Measurements from ENCODE around the gene ME2. TPM values are rescaled to one million over a fixed set of nuclear protein-coding genes. Genes with fewer than 3 reads are reported as not detected.

Gene ME2
- total RNA-seq, 1 experiment from 2014 or later, result 49.0 TPM

DNA sequence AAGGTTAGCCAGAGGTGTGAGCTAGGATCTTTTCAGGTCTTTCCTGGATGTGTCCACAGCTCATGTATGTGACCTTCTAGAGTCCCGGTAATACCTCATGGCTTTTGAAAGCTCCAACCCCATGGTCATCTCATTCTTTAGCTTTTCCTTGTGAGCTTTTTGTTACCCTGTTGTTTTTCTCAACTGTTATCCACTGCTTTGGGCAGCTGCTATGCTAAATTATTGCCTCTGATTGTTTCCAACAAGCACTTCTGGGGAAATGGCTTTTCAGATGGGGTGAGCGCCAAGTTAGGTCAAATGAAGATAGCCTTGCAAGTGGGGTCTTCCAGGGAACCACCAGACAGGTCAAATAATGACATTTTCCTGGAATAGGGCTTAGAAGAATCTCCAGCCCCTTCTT lies 27.9 kb downstream of the ME2 start:
- no peak overlapping the region for H3K27ac ChIP-seq (ENCODE audit: low read depth, low read length)
- CTCF ChIA-PET, result no interaction called here
- no peak overlapping the region for H3K4me2 ChIP-seq (ENCODE audit: low read length)
- H2AFZ ChIP-seq (ENCODE audit: low read depth, low read length, poor library complexity, severe bottlenecking), result no peak overlapping the region
- peaks cover 0 to 6% of the 10 kb centered on the region in 2 experiments; a peak in 2 of 4 replicates for H3K36me3 ChIP-seq (ENCODE audit: control insufficient read depth in 1 of 2, insufficient read depth in 2 of 2, low read length in 2 of 2)
- TF ChIP-seq, protein P1, sequence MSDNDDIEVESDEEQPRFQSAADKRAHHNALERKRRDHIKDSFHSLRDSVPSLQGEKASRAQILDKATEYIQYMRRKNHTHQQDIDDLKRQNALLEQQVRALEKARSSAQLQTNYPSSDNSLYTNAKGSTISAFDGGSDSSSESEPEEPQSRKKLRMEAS (IDR thresholded peaks at IDR 0.05), result no peak
- no peak for TF ChIP-seq ZFX (IDR thresholded peaks at IDR 0.05)
- TF ChIP-seq SIN3A (IDR thresholded peaks at IDR 0.05; ENCODE audit: low read depth), result no peak
- TF ChIP-seq, protein P2, sequence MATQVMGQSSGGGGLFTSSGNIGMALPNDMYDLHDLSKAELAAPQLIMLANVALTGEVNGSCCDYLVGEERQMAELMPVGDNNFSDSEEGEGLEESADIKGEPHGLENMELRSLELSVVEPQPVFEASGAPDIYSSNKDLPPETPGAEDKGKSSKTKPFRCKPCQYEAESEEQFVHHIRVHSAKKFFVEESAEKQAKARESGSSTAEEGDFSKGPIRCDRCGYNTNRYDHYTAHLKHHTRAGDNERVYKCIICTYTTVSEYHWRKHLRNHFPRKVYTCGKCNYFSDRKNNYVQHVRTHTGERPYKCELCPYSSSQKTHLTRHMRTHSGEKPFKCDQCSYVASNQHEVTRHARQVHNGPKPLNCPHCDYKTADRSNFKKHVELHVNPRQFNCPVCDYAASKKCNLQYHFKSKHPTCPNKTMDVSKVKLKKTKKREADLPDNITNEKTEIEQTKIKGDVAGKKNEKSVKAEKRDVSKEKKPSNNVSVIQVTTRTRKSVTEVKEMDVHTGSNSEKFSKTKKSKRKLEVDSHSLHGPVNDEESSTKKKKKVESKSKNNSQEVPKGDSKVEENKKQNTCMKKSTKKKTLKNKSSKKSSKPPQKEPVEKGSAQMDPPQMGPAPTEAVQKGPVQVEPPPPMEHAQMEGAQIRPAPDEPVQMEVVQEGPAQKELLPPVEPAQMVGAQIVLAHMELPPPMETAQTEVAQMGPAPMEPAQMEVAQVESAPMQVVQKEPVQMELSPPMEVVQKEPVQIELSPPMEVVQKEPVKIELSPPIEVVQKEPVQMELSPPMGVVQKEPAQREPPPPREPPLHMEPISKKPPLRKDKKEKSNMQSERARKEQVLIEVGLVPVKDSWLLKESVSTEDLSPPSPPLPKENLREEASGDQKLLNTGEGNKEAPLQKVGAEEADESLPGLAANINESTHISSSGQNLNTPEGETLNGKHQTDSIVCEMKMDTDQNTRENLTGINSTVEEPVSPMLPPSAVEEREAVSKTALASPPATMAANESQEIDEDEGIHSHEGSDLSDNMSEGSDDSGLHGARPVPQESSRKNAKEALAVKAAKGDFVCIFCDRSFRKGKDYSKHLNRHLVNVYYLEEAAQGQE (IDR thresholded peaks at IDR 0.05; ENCODE audit: low read depth), result no peak
- TF ChIP-seq SRF (IDR thresholded peaks at IDR 0.05; ENCODE audit: low read depth), result no peak
- no peak for TF ChIP-seq CBX3 (IDR thresholded peaks at IDR 0.05; ENCODE audit: low read depth)
- no peak for TF ChIP-seq FOSL1 (IDR thresholded peaks at IDR 0.05; ENCODE audit: low read depth)
- TF ChIP-seq POLR2A (IDR thresholded peaks at IDR 0.05; ENCODE audit: borderline replicate concordance, extremely low read depth, insufficient read depth, insufficient read length), result no peak
- TF ChIP-seq EGR1 (IDR thresholded peaks at IDR 0.05; ENCODE audit: low read depth), result no peak
- TF ChIP-seq, protein P3, sequence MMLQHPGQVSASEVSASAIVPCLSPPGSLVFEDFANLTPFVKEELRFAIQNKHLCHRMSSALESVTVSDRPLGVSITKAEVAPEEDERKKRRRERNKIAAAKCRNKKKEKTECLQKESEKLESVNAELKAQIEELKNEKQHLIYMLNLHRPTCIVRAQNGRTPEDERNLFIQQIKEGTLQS (IDR thresholded peaks at IDR 0.05), result no peak
- TF ChIP-seq ELF1 (IDR thresholded peaks at IDR 0.05; ENCODE audit: borderline replicate concordance, low read depth), result no peak
- no peak for TF ChIP-seq CTCF (IDR thresholded peaks at IDR 0.05 in 2 of 3, conservative IDR thresholded peaks at IDR 0.05 in 1 of 3; ENCODE audit: borderline replicate concordance in 1 of 3, insufficient read depth in 1 of 3, low read depth in 2 of 3, low read length in 2 of 3)
- TF ChIP-seq CEBPB (IDR thresholded peaks at IDR 0.05; ENCODE audit: low read depth), result no peak
- TF ChIP-seq SP1 (IDR thresholded peaks at IDR 0.05; ENCODE audit: low read depth), result no peak
- no peak for TF ChIP-seq YY1 (IDR thresholded peaks at IDR 0.05; ENCODE audit: extremely low read depth, insufficient replicate concordance, low read depth, low read length)
- no peak for TF ChIP-seq EZH2phosphoT487 (IDR thresholded peaks at IDR 0.05; ENCODE audit: borderline replicate concordance)
- TF ChIP-seq JUND (IDR thresholded peaks at IDR 0.05), result no peak
- POLR2A ChIA-PET, result no interaction called here
- no peaks in the 10 kb centered on the region for H3K9me2 ChIP-seq (ENCODE audit: insufficient read depth)
- H3K27me3 ChIP-seq (ENCODE audit: insufficient read depth, low read length), result no peaks in the 10 kb centered on the region
- BruUV-seq (replicated peaks), result no TSS peak
- ATAC-seq (no peak), DNase-seq (ENCODE audit: low read depth, low spot score) (no peak)
- no peaks in the 10 kb centered on the region for H3K79me2 ChIP-seq (ENCODE audit: insufficient read depth, low read length)
- no peak overlapping the region for H3K9ac ChIP-seq (ENCODE audit: low read length)
- intact Hi-C loops (cut with micrococcal nuclease), result no loop called here
- H4K20me1 ChIP-seq (ENCODE audit: insufficient read depth), result no peaks in the 10 kb centered on the region
- RAD21 ChIA-PET (ENCODE audit: low non-redundant PET in 1 of 2, low total read pairs in 2 of 2, uncharacterized antibody in 2 of 2, unreplicated experiment in 2 of 2), result no interaction called here
- no peaks in the 10 kb centered on the region for H3K4me1 ChIP-seq (ENCODE audit: control insufficient read depth in 1 of 2, insufficient read depth in 2 of 2, low read length in 2 of 2)
- no peak overlapping the region for H3K4me3 ChIP-seq (replicated peaks in 1 of 2; ENCODE audit: low read depth in 1 of 2, low read length in 2 of 2)
- no peaks in the 10 kb centered on the region for H3K9me3 ChIP-seq (ENCODE audit: control insufficient read depth in 1 of 2, insufficient read depth in 1 of 2, low read depth in 1 of 2, low read length in 2 of 2)

Data from HCT116 (cell line).